Stimulated activated CD4-positive, alpha-beta T cell treated with anti-CD3 and anti-CD28 coated beads, Interleukin-1b, Interleukin-23, amount 100 ng/mL, for 48 hours (primary cell): ENCODE measurements around the gene GTF2A2.
"Not testable (repeated sequence)": the region's sequence is repeated elsewhere in the genome, so short reads cannot be mapped to it uniquely, and the experiment has no call there.

Experiments
- DNase-seq: peaks from one replicate; pipeline ENCODE4 v3.0.0-alpha.2; 2020

GTF2A2 gene

GRCh38 chr15:59656897-59657634, at the start of gene GTF2A2:
GTF2A2 (minus strand) TSS chr15:59657515; CDS start chr15:59652277, 5,238 bp downstream.
- DNase-seq = peak; percentile 93

- no peak for DNase-seq
Measured at GRCh38 chr15:59703979-59704796, 46.9 kb upstream of the GTF2A2 start.

- no peak for DNase-seq
Measured at GRCh38 chr15:59702351-59702750, 45.0 kb upstream of the GTF2A2 start.

GRCh38 chr15:59701880-59702279, 44.6 kb upstream of the GTF2A2 start:
- no peak for DNase-seq

- DNase-seq = no peak
Measured at GRCh38 chr15:59699810-59700431, 42.6 kb upstream of the GTF2A2 start.

GRCh38 chr15:59698065-59698464, 40.8 kb upstream of the GTF2A2 start:
- not testable (repeated sequence) for DNase-seq

GRCh38 chr15:59696332-59696731, 39.0 kb upstream of the GTF2A2 start:
- no peak for DNase-seq

GRCh38 chr15:59694779-59695178, 37.5 kb upstream of the GTF2A2 start:
- no peak for DNase-seq

GRCh38 chr15:59691194-59691805, 34.0 kb upstream of the GTF2A2 start:
- DNase-seq = peak; percentile 9

- DNase-seq = peak; percentile 61
Measured at GRCh38 chr15:59689626-59690236, 32.4 kb upstream of the GTF2A2 start.

GRCh38 chr15:59688782-59689625, 31.7 kb upstream of the GTF2A2 start, which contains the start of gene BNIP2:
BNIP2 (minus strand) TSS chr15:59689320; CDS start chr15:59682457, 6,863 bp downstream.
- DNase-seq = peak; percentile 98

- peak; percentile 2 for DNase-seq
Measured at GRCh38 chr15:59688423-59688781, 31.1 kb upstream of the GTF2A2 start.

GRCh38 chr15:59687836-59688235, 30.5 kb upstream of the GTF2A2 start:
- peak; percentile 20 for DNase-seq

GRCh38 chr15:59686389-59686788, 29.1 kb upstream of the GTF2A2 start:
- DNase-seq = no peak

- no peak for DNase-seq
Measured at GRCh38 chr15:59685737-59686297, 28.5 kb upstream of the GTF2A2 start.

- DNase-seq = no peak
Measured at GRCh38 chr15:59680870-59681269, 23.6 kb upstream of the GTF2A2 start.

GRCh38 chr15:59680346-59680745, 23.0 kb upstream of the GTF2A2 start:
- no peak for DNase-seq

- DNase-seq = no peak
Measured at GRCh38 chr15:59678620-59679019, 21.3 kb upstream of the GTF2A2 start.

GRCh38 chr15:59678172-59678571, 20.9 kb upstream of the GTF2A2 start:
- DNase-seq = no peak

- DNase-seq = no peak
Measured at GRCh38 chr15:59676565-59676964, 19.2 kb upstream of the GTF2A2 start.

GRCh38 chr15:59674361-59674877, 17.1 kb upstream of the GTF2A2 start:
- no peak for DNase-seq
